ENCODE measurements around the gene CARD18.
"Not testable (repeated sequence)": the region's sequence is repeated elsewhere in the genome, so short reads cannot be mapped to it uniquely, and the experiment has no call there.

CARD18 gene

DNA sequence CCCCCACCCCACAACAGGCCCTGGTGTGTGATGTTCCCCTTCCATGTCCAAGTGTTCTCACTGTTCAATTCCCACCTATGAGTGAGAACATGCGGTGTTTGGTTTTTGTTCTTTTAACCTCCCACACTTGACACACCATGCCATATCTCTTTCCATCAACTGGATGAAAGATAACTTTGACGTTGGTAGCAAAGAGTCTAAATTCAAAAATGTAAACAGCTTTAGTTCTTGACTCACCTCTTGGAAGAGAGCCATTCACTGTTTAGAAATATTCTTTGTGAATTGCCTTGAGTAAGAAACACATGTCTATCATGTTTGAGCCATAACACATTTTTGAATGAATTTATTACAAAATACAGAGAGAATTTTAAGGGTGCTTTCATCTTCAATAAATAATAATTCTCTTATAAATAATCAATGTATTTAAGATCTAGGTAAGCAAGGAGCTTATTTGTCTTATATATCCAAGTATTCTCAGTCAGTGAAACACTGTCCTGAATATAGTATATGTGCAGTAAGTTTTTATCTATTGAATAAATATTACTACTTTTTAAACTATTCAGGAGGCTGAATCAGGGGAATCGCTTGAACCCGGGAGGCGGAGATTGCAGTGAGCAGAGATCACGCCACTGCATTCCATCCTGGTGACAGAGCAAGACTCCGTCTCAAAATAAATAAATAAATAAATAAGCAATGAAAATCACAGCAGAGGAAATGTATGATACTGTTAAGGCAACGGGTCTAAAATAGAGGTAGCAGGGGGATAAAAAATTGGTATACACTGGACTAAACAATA is 6.7 kb downstream of the CARD18 start:
- no peak for DNase-seq

DNA sequence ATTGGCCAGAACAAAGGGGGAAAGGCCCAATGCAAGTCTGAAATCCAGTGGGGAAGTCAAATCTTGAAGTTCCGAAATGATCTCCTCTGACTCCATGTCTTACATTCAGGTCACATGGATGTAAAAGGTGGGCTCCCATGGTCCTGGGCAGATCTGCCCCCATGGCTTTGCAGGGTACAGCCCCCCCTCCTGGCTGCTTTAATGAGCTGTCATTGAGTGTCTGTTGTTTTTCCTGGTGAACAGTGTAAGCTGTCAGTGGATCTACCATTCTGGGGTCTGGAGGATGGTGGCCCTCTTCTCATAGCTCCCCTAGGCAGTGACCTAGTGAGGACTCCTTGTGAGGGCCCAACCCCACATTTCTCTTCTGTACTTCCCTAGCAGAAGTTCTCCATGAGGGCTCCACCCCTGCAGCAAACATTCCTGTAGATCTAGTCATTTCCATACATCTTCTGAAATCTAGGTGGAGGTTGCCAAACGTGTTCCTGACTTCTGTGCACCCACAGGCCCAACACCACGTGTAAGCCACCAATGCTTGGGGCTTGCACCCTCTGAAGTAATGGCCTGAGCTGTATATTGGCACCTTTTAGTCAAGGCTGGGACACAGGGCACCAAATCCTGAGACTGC is 9.3 kb downstream of the CARD18 start:
- no peak for DNase-seq

DNA sequence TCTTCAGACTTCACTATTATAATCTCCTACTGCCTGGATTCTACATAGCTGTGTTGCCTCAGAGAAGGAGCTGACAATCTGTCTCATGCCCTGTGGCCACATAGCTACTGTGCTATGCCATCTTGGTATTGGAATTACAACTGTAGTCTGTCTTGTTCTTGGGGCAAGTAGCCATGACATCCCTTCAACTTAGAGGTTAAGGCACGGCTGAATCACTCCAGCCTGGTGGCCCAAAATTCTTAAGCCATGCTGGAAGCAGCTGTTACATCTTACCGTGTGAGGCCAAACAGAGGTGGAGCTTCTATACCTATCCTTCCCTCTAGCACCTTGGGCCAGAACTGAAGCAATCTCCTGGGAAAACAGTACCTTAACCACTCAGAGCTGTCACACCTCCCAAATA is 14.8 kb downstream of the CARD18 start:
- DNase-seq, result no peak

DNA sequence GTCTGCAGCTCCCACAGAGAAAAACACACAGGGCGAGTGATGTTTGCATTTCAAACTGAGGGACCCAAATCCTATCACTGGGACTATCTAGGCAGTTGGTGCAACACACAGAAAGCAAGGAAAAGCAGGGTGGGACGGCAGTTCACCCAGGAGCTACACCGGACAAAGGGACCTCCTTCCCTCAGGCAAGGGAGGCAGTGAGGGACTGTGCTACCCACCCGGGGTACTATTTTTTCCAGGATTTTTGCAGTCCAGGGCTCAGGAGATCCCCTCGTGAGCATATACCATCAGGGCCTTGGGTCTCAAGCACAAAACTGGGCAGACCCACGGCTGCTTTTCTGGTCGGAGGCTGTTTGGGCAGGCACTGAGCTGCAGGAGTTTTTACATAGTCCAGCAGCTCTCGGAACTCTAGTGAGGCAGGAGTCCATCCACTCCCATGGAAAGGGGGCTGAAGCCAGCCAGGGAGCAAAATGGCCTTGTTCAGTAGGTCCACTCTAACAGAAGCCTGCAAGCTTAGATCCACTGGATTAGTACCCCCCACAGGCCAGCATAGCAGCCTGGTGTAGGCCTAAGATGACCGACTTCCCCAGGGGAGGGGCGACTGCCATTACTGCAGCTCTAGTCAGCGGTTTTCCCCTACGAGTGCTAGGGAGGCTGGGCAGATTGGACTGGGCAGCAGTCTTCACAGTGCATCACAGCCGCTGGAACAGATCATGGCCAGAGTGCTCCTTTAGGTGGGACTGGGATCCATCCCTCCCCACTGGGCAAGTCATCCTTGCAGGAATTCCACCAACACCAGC is 28.2 kb downstream of the CARD18 start:
- DNase-seq, result no peak

DNA sequence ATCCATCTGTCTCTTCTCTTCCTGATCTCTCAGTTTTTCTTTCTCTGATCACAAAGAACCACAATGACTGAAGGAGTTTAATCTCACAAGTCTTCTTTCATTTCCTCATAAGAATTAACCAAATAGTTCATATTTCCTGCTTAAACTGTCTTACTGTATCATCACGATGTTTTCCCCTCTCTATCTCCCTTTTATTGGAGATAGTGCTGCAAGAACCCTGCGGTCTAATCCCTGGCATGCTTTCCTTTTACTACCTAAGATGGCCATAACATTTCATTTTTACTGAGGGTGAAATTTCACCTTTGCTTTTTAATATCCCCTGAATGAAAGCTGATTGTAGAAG is 28.9 kb downstream of the CARD18 start:
- DNase-seq, result no peak

DNA sequence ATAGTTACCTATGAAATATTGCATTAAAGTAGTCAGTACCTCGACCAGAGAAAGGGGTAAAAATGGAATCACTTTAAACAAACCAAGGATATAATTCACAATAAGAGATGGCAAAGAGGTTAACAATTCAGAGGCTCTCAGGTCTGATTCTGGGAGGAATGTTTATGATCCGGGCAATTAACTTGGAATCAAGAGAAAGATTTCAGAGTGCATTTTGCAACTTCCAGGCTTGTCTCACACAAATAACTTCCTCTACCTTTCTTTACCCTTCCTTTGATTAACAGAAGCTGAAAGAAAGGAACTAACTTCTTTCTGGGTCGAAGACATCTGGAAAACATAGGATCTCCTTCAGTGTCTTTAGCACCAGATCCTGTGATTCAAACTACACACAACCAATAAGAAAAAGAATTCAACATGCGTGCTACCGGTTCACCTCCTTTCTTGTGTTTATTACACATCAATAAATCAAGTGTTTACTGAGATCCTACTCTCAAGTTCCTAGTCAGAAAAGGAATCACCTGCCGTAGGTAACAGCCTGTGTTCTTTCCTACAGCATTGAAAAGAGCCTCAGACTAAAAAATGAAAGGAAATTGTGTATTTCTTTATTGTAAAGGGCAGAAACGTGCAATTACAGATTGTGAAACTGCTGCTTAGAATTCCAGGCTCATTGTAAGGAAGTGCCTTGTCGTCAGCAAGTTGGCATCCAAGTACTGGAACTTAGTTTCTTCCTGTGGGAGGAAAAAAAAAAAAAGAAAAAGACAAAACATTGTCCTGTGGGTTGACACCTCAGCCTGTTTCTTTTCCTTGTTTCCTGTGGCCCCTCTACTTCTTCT is 29.5 kb downstream of the CARD18 start:
- DNase-seq, result no peak

DNA sequence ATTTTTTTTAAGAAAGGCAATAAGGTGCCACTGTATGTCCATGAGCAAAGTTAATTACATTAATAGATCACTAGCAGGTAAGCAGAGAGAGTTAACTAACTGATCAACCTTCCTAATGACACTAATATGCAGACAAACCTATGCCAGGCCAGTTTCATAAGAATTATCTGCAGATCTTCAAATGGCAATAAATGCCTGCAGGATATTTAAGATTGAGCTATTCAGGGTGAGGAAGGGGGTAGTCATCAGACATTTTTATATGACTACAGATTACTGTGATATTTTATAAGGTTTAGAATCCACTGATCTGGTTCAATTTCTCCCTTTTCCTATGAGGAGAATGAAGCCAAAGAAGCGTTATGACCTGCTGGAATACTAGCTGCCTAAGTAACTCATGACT is 30.2 kb downstream of the CARD18 start:
- no peak for DNase-seq

DNA sequence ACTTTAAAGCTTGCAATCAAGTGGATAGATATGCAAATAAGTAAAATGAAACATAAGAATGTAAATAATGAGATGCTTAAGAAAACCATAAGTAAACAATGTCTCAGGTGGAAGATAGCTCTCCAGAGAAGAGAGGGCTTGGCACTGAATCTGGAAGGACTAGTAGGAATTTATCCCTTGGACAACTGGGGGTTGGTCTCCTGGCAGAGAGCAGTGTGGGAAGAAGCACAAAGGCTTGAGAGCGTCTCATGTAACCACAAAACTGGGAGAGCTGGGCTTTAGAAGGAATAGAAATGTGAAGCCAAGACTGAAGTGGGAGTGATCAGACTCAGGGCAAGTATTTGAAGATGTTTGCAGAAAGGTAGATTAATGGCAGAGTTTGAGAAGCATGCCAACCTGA is 31.3 kb downstream of the CARD18 start:
- DNase-seq, result no peak

DNA sequence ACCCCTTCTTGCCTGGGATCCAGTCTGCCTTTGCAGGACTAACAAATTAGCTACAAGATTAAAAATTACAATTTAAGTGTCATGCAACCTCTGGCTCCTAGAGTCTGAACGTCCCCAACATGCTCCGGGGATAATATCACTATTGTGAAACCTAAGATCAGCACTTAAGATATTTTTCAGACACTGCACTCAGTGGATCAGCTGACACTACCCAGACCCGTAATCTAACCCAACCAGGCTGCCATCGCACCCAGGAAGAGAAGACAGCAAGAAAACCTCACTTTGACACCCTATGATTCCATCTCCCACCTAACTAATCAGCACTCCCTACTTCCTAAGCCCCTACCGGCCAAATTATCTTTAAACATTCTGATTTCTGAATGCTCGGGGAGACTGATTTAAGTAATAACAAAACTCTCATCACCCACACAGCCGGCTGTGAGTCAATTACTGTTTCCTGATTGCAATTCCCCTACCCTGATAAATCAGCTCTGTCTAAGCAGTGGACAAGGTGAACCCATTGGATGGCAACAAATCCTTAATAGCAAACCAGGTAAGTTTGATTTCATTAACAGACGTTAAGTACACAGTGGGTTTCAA is 32.2 kb downstream of the CARD18 start:
- not testable (repeated sequence) for DNase-seq

DNA sequence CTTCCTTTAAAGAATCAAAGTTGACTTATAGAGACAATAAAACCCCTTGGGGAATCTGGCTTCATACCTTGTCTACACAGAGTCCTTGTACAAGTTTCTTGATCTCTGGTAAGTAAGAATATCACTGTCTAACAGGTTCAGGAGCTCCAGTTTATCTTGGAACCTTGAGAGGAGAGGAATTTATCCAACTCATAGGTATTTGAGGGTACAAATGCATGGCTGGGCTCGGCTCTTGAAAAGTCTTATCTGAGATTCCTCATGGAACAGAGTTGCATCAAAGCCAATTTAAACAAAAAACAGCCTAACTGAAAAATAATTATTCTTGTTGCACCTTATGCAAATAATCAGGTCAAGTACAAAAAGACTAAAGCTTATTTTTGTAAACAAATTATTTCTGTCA is 33.4 kb downstream of the CARD18 start:
- DNase-seq, result no peak

DNA sequence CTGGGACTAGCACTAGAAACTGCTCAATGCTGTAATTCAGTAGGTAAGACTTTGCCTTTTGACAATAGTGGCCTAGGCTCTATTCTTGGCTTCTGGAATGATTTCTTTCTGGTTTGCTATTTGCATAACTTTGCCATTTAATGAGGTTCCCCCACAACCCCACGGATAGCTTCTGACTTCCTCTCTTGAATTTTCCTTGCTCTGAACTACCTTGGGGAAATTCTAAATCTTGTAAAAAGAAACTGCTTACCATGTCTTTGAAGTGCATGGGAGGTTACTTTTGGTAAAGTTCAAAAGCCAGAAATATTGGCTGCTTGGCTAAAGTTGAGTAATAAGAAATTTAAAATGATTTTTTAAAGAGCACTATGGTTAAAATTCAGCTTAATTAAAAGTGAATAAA is 35.3 kb downstream of the CARD18 start:
- DNase-seq, result no peak

DNA sequence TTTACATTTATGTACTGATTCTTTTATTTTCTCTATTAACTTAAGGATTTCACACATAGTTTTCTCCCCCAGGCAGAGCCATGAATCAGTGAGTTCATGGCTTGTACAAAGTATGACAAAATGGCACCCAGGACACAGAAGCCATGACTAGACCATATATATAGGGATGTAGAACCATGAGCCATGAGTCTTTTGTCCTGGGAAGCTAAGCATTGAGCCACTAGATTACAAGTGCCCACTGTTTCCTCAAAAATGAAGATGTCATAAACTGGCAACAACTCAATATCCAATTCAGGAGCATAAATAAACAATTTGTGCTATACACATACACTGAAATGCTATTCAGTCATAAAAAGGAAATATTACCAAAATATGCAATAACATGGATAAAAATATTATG is 36.2 kb downstream of the CARD18 start:
- no peak for DNase-seq

DNA sequence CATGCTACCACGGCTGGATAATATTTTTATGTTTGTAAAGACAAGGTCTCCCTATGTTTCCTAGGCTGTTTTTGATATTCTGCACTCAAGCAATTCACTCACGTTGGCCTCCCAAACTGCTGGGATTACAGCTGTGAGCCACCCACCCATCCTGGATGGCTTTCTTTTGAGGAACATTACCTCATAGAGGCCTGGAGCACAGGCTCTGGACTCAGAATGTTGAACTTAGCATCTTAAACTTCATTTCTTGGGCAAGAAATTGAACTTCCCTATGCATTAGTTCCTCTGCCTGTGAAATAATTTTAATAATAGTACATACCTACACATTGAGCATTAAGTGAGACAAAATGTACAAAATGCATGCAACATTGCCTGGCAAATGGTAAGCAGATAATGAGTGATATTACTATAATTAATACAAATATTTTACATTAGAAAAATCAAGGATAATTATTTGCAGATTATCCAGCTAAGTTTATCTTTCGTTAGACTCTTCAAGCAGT is 37.4 kb downstream of the CARD18 start:
- DNase-seq, result not testable (repeated sequence)

DNA sequence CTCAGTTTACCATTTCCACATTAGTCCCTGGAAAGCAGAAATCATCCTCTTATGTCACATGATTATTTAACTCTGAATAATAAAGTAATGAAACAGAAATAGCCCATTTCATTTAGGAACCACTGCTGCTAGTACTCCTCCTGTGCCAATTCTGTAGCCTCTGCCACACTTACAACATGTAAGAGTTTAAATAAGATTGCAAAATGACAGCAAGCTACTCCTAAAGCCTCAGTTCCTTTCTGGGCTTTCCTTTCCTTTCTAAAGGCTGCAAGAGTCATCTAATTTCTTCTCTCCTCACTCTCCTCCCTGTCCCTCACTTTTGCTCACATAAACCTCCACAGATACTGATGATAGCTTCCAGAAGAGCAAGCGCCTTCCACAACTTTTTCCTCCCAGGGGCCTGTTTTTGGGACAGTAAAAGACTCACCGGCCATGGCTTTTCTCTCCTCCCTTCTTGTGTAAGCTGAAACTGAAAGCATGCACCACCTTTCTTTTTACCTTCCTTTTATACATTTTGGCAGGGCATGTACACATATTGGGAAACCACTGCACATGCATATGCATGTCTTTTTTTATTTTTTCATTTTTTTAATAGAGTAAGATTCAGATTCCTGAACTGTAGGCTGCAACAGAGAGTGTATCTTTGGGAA is 38.5 kb downstream of the CARD18 start:
- no peak for DNase-seq

DNA sequence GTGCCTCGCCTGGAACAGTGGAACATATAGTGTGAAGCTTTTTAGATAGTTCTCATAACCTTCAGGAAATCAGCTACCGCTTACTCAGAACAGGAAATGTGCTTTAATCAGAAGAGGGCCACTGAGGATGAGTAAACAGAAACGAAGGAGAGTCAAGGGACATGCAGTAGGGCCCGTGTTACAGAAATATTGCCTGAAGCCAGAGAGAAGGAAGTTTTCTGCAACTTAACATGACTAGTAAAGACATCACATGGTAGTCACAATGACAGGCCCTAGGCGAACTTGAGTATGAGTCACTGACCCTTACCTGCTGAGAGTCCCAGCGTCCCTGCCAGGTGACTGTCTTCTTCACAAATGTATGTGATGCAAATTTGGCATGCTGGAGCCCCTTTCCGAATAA is 39.4 kb downstream of the CARD18 start:
- no peak for DNase-seq

DNA sequence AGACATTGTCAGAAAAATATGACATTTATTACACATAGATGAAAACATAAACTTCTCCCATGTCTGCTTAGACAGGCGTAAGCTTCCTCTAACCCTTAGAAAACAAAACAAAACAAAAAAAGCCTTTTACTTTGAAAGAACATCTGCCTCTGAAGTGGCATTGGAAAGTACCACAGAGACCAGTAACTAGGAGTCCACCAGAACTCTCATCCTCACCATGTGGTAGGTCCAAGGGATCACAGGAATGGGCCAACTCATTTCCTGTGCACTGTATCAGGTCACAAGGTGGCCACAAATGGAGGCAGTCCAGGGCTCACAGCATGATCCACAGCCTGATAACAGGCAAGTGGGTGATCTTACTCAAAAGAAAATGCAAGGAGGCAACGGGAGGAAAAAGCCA is 40.0 kb downstream of the CARD18 start:
- not testable (repeated sequence) for DNase-seq

DNA sequence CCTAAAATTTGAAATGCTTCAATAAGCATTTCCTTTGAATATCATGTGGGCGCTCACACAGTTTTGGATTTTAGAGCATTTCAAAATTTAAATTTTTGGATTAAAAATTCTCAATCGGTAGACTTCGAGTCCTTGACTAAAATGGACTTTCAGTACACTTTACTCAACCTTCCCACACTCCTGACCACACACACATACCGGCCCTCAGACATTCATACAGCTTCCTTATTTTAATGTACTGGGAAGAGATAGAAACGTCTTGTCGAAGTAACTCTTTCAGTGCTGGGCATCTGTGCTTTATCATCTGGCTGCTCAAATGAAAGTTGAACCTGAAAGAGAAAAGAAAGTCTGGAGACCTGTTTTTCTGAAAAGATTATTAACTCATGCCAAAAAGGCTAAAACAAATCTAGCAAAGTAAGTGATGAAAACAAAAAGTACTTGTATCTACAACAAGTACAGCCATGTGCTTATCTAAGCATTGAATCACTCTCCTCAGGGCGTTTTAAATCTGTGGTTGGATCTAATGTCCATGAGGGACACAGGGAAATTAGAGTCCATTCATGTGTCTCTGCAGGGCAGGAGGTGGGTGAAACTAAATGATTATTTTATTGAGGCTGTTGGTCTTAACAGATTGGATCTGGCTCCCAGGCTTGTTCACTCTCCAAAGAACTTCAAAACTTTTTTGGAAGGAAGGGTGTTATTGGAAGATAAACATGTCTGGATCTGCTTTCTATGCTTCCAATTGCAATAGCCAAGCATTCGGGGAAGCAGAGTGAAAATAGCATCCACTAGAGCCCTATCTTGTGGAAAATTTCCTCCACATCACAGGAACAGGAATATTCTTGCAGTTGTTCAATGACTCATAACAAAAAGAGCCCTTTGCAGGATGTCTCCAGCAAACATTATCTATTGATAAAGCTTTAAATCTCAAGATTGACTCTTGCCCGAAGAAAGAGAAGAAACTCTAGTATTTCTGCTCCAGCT is 47.0 kb downstream of the CARD18 start:
- DNase-seq, result no peak
